Measurements from ENCODE around the gene SNRPA. TPM values are rescaled to one million over a fixed set of nuclear protein-coding genes. Genes with fewer than 3 reads are reported as not detected.

Gene SNRPA
- total and polyA plus RNA-seq, 9 donors = 48.9 to 83.9 (median 72.4) TPM

GRCh38 chr19:40733149-40733548, 17.9 kb upstream of the SNRPA start:
- Histone ChIP-seq H3K4me3 (no peak overlapping the region), H3K27me3 (no peaks in the 10 kb centered on the region), H3K4me1 (ENCODE audit: insufficient read depth) (no peaks in the 10 kb centered on the region), H3K9me3 (no peaks in the 10 kb centered on the region), H3K27ac (no peak overlapping the region), H3K36me3 (no peaks in the 10 kb centered on the region)
- no peak for DNase-seq
- intact Hi-C loops (cut with DNase I) = no loop called here
- TF ChIP-seq EP300 (IDR thresholded peaks at IDR 0.05) (no peak), POLR2A (IDR thresholded peaks at IDR 0.05) (no peak), CTCF (IDR thresholded peaks at IDR 0.05) (no peak)
- 92% methylated on average over 13 of the region's 13 CpGs for WGBS, 3 donors

GRCh38 chr19:40735013-40735771, 15.8 kb upstream of the SNRPA start:
- intact Hi-C loops (cut with DNase I) = no loop called here
- Histone ChIP-seq H3K9me3 (no peaks in the 10 kb centered on the region), H3K27me3 (no peaks in the 10 kb centered on the region), H3K4me1 (ENCODE audit: insufficient read depth) (peaks cover 2% of the 10 kb centered on the region), H3K36me3 (no peaks in the 10 kb centered on the region), H3K27ac (no peak overlapping the region), H3K4me3 (no peak overlapping the region)
- no peak for DNase-seq
- no peak for TF ChIP-seq EP300 (IDR thresholded peaks at IDR 0.05)
- TF ChIP-seq POLR2A (IDR thresholded peaks at IDR 0.05) = no peak
- no peak for TF ChIP-seq CTCF (IDR thresholded peaks at IDR 0.05)
- WGBS, 3 donors = 87 to 90% (median 89%) methylated on average over 11 of the region's 11 CpGs

- 86 to 92% (median 86%) methylated on average over 9 of the region's 9 CpGs for WGBS, 3 donors
- no peaks in the 10 kb centered on the region for H3K9me3 ChIP-seq
- no peak overlapping the region for H3K4me3 ChIP-seq
- H3K27ac ChIP-seq = no peak overlapping the region
- intact Hi-C loops (cut with DNase I) = no loop called here
- peaks cover 4% of the 10 kb centered on the region for H3K4me1 ChIP-seq (ENCODE audit: insufficient read depth)
- no peaks in the 10 kb centered on the region for H3K36me3 ChIP-seq
- no peaks in the 10 kb centered on the region for H3K27me3 ChIP-seq
- no peak for TF ChIP-seq POLR2A (IDR thresholded peaks at IDR 0.05)
- no peak for TF ChIP-seq CTCF (IDR thresholded peaks at IDR 0.05)
- no peak for TF ChIP-seq EP300 (IDR thresholded peaks at IDR 0.05)
- no peak for DNase-seq
These were observed 14.3 kb upstream of the SNRPA start for GRCh38 chr19:40736661-40737060.

- H3K27me3 ChIP-seq = no peaks in the 10 kb centered on the region
- TF ChIP-seq EP300 (IDR thresholded peaks at IDR 0.05) (no peak), CTCF (IDR thresholded peaks at IDR 0.05) (no peak)
- no peak overlapping the region for H3K4me3 ChIP-seq
- intact Hi-C loops (cut with DNase I) = no loop called here
- H3K4me1 ChIP-seq (ENCODE audit: insufficient read depth) = peaks cover 4% of the 10 kb centered on the region
- no peaks in the 10 kb centered on the region for H3K9me3 ChIP-seq
- H3K27ac ChIP-seq = no peak overlapping the region
- 76 to 83% (median 78%) methylated on average over 9 of the region's 9 CpGs for WGBS, 3 donors
- DNase-seq = no peak
- H3K36me3 ChIP-seq = no peaks in the 10 kb centered on the region
These were observed 13.8 kb upstream of the SNRPA start for GRCh38 chr19:40737102-40737644.

Data from ovary (tissue), 9 donors.